Natural killer cell (primary cell): Measurements from ENCODE around the gene CES4A. TPM values are rescaled to one million over a fixed set of nuclear protein-coding genes. Genes with fewer than 3 reads are reported as not detected.

ENCODE experiments used
- ATAC-seq, 3 donors: fragments of 150-1000 bp in 2 of 3; fragments of 200-7000 bp in 1 of 3; cut with Tn5 transposase; 1 replicate in 1 of 3; 2 replicates in 2 of 3; pipeline ENCODE4 v1.10.0; 2021; ENCODE audit warnings: mild to moderate bottlenecking in 2 of 3, moderate library complexity in 2 of 3
- DNase-seq, 2 donors: peaks; one replicate each; pipeline versions ENCODE4 v3.0.0 to v3.0.0-alpha.2; 2013 to 2021; ENCODE audit warnings: mixed read lengths in 1 of 2
- H3K27ac ChIP-seq: one replicate; pipeline ENCODE4 v1.5.1; 2013; ENCODE audit warnings: mild to moderate bottlenecking, low read length
- H3K27me3 ChIP-seq: one replicate; pipeline ENCODE4 v1.6.1; 2013; ENCODE audit warnings: low read length; ENCODE audit not compliant: control insufficient read depth, insufficient read depth
- H3K36me3 ChIP-seq: one replicate; pipeline ENCODE4 v1.6.1; 2013; ENCODE audit warnings: low read length; ENCODE audit not compliant: control insufficient read depth, insufficient read depth
- H3K4me1 ChIP-seq: one replicate; pipeline ENCODE4 v1.6.1; 2013; ENCODE audit warnings: low read length; ENCODE audit not compliant: control insufficient read depth, insufficient read depth
- H3K4me3 ChIP-seq: one replicate; pipeline ENCODE4 v1.5.1; 2013; ENCODE audit warnings: low read length
- H3K9me3 ChIP-seq: one replicate; pipeline ENCODE4 v1.6.1; 2013; ENCODE audit warnings: low read length; ENCODE audit not compliant: control insufficient read depth, insufficient read depth
- H3K27ac Mint-ChIP-seq, 2 donors: one replicate each; pipeline ENCODE4 v1.8.0; 2022; ENCODE audit warnings: mild to moderate bottlenecking in 2 of 2, mixed read lengths in 2 of 2, moderate library complexity in 1 of 2
- H3K27me3 Mint-ChIP-seq, 2 donors: one replicate each; pipeline ENCODE4 v1.8.0; 2022; ENCODE audit warnings: low read depth in 2 of 2, mixed read lengths in 2 of 2
- H3K36me3 Mint-ChIP-seq: one replicate; pipeline ENCODE4 v1.8.0; 2022; ENCODE audit warnings: mixed read lengths
- H3K4me1 Mint-ChIP-seq, 2 donors: one replicate each; pipeline ENCODE4 v1.8.0; 2022; ENCODE audit warnings: mixed read lengths in 2 of 2
- H3K4me3 Mint-ChIP-seq: one replicate; pipeline ENCODE4 v1.8.0; 2022; ENCODE audit warnings: mild to moderate bottlenecking, moderate library complexity, mixed read lengths
- H3K9me3 Mint-ChIP-seq, 2 donors: one replicate each; pipeline ENCODE4 v1.8.0; 2022; ENCODE audit warnings: mixed read lengths in 2 of 2
- CTCF ChIP-seq: fragments of 200-600 bp; IDR thresholded peaks from one replicate; pipeline ENCODE4 v1.8.0; 2022; ENCODE audit warnings: antibody characterized with exemption
- WGBS: methylation state at CpG from one replicate; pipeline ENCODE4 v1.1.7; 2013; ENCODE audit warnings: missing lambda C conversion rate; ENCODE audit not compliant: insufficient coverage; 5-methylcytosine and 5-hydroxymethylcytosine counted together
- intact Hi-C: fragments of 100-400 bp; cut with micrococcal nuclease; formaldehyde crosslinking; loops from one replicate; pipeline ENCODE4 v1.14.2; 2022
- total RNA-seq, 4 donors: library from RNA; stranded (reverse); fragments of 120-200 nt in 1 of 4; gene quantifications; one replicate each; pipeline versions ENCODE4 v1.2.3 to v1.2.4, GENCODE V29; 2013 to 2022

CES4A gene
- total RNA-seq, 3 donors from 2014 or later (not counting 1 experiment from before 2014, with no cell fraction given) = 7.5 to 9.0 (median 8.8) TPM

- H3K27ac Mint-ChIP-seq = no peak overlapping the region
- no peaks in the 10 kb centered on the region for H3K36me3 ChIP-seq
- 76% methylated on average over 1 of the region's 1 CpG for whole genome bisulfite sequencing
These were observed 20.8 kb downstream of the CES4A start for GRCh38 chr16:67009158-67009557.

GRCh38 chr16:67011274-67011673 is 22.9 kb downstream of the CES4A start:
- H3K27ac ChIP-seq = no peak overlapping the region
- no peak for ATAC-seq
- TF ChIP-seq CTCF = no peak
- no peak overlapping the region for H3K4me3 Mint-ChIP-seq
- peaks cover 13% of the 10 kb centered on the region for H3K27me3 ChIP-seq
- WGBS = 90% methylated on average over 2 of the region's 2 CpGs
- peaks cover 0 to 3% of the 10 kb centered on the region in 2 donors for H3K4me1 Mint-ChIP-seq
- intact Hi-C loops = loop anchor here (10.0 kb wide), 1 partner anchor 94 kb away; the partner anchor contains the start of gene PHAF1
- H3K27ac Mint-ChIP-seq = no peak overlapping the region
- peaks cover 0 to 17% of the 10 kb centered on the region in 2 donors for H3K27me3 Mint-ChIP-seq
- H3K9me3 ChIP-seq = no peaks in the 10 kb centered on the region
- no peaks in the 10 kb centered on the region for H3K36me3 Mint-ChIP-seq
- H3K9me3 Mint-ChIP-seq = no peaks in the 10 kb centered on the region
- no peak overlapping the region for H3K4me3 ChIP-seq
- DNase-seq = no peak
- H3K36me3 ChIP-seq = no peaks in the 10 kb centered on the region
- peaks cover 13% of the 10 kb centered on the region for H3K4me1 ChIP-seq

More at GRCh38 chr16:67009158-67009557, 20.8 kb downstream of the CES4A start:
- Histone ChIP-seq H3K4me1 (peaks cover 8% of the 10 kb centered on the region), H3K27me3 (peaks cover 8% of the 10 kb centered on the region), H3K27ac (no peak overlapping the region), H3K9me3 (no peaks in the 10 kb centered on the region), H3K4me3 (no peak overlapping the region)
- ATAC-seq = no peak
- DNase-seq = no peak
- H3K4me1 Mint-ChIP-seq = peaks cover 0 to 3% of the 10 kb centered on the region in 2 donors
- no peaks in the 10 kb centered on the region for H3K36me3 Mint-ChIP-seq
- no peak for TF ChIP-seq CTCF
- peaks cover 0 to 5% of the 10 kb centered on the region in 2 donors for H3K27me3 Mint-ChIP-seq
- no peaks in the 10 kb centered on the region for H3K9me3 Mint-ChIP-seq
- intact Hi-C loops = no loop called here
- H3K4me3 Mint-ChIP-seq = no peak overlapping the region

GRCh38 chr16:67013233-67013822 is 24.9 kb downstream of the CES4A start:
- Mint-ChIP-seq H3K27ac (no peak overlapping the region), H3K4me3 (peak overlapping the region; percentile 42), H3K9me3 (no peaks in the 10 kb centered on the region), H3K4me1 (peaks cover 0 to 3% of the 10 kb centered on the region in 2 donors), H3K36me3 (no peaks in the 10 kb centered on the region), H3K27me3 (peaks cover 0 to 17% of the 10 kb centered on the region in 2 donors)
- Histone ChIP-seq H3K27ac (no peak overlapping the region), H3K9me3 (no peaks in the 10 kb centered on the region), H3K27me3 (peaks cover 13% of the 10 kb centered on the region), H3K4me3 (peak overlapping the region; percentile 15), H3K4me1 (peaks cover 13% of the 10 kb centered on the region), H3K36me3 (no peaks in the 10 kb centered on the region)
- TF ChIP-seq CTCF = no peak
- intact Hi-C loops = loop anchor here (10.0 kb wide), 1 partner anchor 91 kb away; the partner anchor contains the start of gene PHAF1
- WGBS = 14% methylated on average over 21 of the region's 21 CpGs
- no peak for DNase-seq
- ATAC-seq = no peak
